IPS-NIHi7 (cell line): ENCODE results near the gene SGMS1.
"Not testable (repeated sequence)": the region's sequence is repeated elsewhere in the genome, so short reads cannot be mapped to it uniquely, and the experiment has no call there.

Experiments used
- DNase-seq: peaks from one replicate; pipeline ENCODE4 v3.0.0; 2012; ENCODE audit warnings: mixed read lengths; ENCODE audit errors: extremely low spot score

SGMS1 gene

GRCh38 chr10:50558371-50558770 is 65.4 kb downstream of the SGMS1 start:
- DNase-seq: no peak

- no peak for DNase-seq
Measured at GRCh38 chr10:50557130-50557682, 66.5 kb downstream of the SGMS1 start.

GRCh38 chr10:50556237-50557120 is 67.3 kb downstream of the SGMS1 start:
- no peak for DNase-seq

GRCh38 chr10:50554995-50555568 is 68.7 kb downstream of the SGMS1 start:
- DNase-seq: peak; percentile 36

GRCh38 chr10:50554376-50554994 is 69.3 kb downstream of the SGMS1 start:
- no peak for DNase-seq

- no peak for DNase-seq
Measured at GRCh38 chr10:50552771-50553535, 70.8 kb downstream of the SGMS1 start.

GRCh38 chr10:50552308-50552707 is 71.4 kb downstream of the SGMS1 start:
- no peak for DNase-seq

GRCh38 chr10:50551894-50552293 is 71.9 kb downstream of the SGMS1 start:
- no peak for DNase-seq

- DNase-seq: peak; percentile 31
Measured at GRCh38 chr10:50550291-50550839, 73.4 kb downstream of the SGMS1 start.

- not testable (repeated sequence) for DNase-seq
Measured at GRCh38 chr10:50549186-50549585, 74.6 kb downstream of the SGMS1 start.

GRCh38 chr10:50548481-50548880 is 75.3 kb downstream of the SGMS1 start:
- DNase-seq: not testable (repeated sequence)

GRCh38 chr10:50546287-50546686 is 77.5 kb downstream of the SGMS1 start:
- not testable (repeated sequence) for DNase-seq

- DNase-seq: no peak
Measured at GRCh38 chr10:50545846-50546245, 77.9 kb downstream of the SGMS1 start.

GRCh38 chr10:50544857-50545429 is 78.8 kb downstream of the SGMS1 start:
- no peak for DNase-seq

GRCh38 chr10:50544095-50544856 is 79.5 kb downstream of the SGMS1 start:
- no peak for DNase-seq

GRCh38 chr10:50542871-50543270 is 80.9 kb downstream of the SGMS1 start:
- no peak for DNase-seq

GRCh38 chr10:50541921-50542320 is 81.8 kb downstream of the SGMS1 start:
- DNase-seq: no peak

GRCh38 chr10:50541317-50541716 is 82.4 kb downstream of the SGMS1 start:
- no peak for DNase-seq

- DNase-seq: no peak
Measured at GRCh38 chr10:50540826-50541122, 83.0 kb downstream of the SGMS1 start.

GRCh38 chr10:50540069-50540825 is 83.5 kb downstream of the SGMS1 start:
- no peak for DNase-seq
